C1 segment of cervical spinal cord (tissue), 14 donors: ENCODE measurements around the gene DARS1.
"Not testable (repeated sequence)": the region's sequence is repeated elsewhere in the genome, so short reads cannot be mapped to it uniquely, and the experiment has no call there.

Source experiments
- DNase-seq, 14 donors: peaks; one replicate each; lab custom pipeline; 2025; lab: John Stamatoyannopoulos, UW

DARS1 gene

DNA sequence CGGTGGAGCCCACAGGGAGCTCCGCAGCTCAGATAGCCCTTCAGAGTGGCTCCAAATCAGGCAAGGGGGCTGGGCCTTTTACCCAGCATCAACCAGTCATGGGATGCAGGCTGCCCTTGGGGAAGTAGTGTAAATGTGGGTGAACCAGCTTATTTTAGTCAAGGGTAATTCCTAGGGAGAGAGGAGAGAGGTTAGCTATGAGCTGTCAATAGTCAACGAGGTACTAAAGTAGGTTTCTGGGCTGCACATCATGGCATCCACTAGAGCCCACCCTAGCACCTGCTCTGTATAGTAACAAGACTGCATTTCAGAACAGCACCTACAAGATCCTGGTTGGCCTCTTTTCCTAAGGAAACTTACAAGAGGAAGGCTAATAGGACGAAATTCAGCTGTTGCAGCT is 99.7 kb downstream of the DARS1 start:
- no peak for DNase-seq

- no peak for DNase-seq
Observed at GRCh38 chr2:135882415-135882814, 103.0 kb downstream of the DARS1 start.

- DNase-seq, result not testable (repeated sequence)
Observed at GRCh38 chr2:135876770-135877169, 108.7 kb downstream of the DARS1 start.

DNA sequence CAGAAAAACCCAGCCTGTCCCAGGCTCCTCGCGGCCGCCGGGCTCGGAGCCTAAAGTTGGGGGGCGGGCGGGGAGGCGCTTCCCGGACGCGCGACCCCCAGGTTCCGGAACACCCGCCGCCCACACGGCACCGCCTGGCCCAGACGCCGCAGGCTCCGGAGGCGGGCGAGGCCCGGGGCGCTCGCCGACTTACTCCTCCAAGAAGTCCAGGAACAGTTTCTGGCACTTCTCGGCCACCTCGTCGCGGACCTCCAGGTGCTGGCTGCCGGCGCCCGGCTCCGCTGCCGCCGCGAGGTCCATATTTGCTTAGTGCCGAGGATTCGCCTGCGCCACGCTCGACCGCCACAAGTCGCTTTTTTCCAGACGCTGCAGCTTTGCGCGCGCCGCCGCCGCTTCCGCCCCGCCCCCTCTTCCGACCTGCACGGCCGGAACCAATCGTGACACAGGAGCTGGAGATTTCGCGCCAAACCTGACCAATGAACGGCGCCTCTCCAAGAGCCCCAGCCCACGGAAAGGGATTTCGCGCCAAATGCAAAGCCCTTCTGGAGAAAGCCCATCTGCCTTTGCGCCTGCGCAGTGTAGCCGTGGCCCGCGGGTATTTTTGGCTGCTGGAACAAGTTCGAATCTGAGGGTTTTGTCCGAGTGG is 109.2 kb downstream of the DARS1 start, which contains the start of gene MCM6:
Gene MCM6, minus strand, starts transcription at position 378 of the 646 bp plus-strand sequence. Its CDS starts 78 bp downstream, at position 300.
- DNase-seq, result peak; percentile 50 to 96 (median 88)

DNA sequence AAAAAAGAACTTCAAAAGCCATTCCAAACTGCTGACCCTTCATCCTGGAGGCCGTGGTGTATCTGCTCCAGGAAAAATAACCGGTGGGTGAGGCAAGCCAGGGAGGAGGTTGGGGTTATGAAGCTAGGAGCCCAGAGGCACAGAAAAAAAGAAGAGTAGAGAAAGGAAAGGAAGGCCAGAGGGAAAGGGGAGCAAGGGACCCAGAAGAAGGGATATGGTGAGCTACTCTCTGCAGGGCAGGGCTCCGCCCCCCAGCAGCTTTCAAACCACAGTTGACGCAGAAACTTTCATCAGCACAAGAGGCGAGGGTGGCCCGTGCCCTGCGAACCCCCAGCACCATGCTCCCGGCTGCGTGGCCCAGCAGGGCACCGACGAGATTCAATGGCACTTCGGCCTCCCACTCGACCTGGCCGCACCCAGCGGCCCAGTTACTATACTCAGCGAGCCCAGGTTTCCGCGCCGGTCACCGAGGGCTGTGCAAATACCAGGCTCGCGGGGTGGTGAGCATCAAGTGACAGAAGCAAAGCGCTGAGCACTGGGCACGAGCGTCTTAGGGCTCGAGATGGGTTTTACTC is 109.8 kb downstream of the DARS1 start:
- peak in 11 of 14 donors; percentile 5 to 65 (median 42) for DNase-seq

DNA sequence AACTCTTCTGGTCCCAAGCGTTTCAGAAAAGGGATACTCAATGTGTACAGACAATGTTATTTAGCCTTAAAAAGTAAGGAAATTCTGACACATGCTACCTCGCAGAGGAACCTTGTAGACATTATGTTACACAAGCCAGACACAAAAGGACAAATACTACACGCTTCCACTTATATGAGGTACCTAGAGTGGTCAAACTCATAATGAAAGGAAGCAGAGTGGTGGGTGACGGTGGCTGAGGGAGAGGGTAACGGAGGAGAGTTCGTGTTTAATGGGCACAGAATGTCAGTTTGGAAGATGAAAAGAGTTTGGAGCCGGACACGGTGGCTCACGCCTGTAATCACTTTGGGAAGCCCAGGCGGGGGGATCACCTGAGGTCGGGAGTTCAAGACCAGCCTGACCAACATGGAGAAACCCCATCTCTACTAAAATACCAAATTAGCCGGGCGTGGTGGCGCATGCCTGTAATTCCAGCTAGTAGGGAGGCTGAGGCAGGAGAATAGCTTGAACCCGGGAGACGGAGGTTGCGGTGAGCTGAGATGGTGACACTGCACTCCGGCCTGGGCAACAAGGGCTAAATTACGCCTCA is 110.6 kb downstream of the DARS1 start:
- no peak for DNase-seq

DNA sequence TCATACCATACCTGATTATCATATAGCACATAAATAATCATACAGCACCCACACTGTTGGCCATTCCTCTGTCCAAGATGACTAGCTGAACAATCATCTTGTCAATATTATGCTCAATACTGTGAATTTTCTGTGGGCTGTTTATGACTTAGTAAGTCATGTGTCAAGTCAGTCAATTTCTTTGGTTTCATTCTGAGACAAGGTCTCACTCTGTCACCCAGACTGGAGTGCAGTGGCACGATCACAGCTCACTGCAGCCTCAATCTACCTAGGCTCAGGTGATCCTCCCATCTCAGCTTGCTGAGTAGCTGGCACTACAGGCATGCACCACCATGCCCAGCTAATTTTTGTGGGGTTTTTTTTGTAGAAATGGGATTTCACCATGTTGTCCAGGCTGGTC is 114.9 kb downstream of the DARS1 start:
- no peak for DNase-seq

DNA sequence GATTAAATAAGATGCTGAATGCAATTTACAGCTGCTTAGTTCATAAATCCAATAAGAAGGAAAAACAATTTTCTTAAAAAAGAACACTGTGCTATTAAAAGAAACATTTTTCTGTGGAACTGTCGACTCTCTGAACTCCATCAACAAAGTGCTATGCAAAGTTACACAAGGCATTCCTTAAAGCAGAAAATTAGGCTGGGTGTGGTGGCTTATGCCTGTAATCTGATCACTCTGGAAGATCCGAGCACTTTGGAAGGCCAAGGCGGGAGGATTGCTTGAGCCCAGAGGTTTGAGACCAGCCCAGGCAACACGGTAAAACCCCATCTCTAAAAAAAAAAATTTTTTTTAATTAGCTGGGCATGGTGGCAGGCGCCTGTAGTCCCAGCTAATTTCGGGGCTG is 122.2 kb downstream of the DARS1 start:
- no peak for DNase-seq

DNA sequence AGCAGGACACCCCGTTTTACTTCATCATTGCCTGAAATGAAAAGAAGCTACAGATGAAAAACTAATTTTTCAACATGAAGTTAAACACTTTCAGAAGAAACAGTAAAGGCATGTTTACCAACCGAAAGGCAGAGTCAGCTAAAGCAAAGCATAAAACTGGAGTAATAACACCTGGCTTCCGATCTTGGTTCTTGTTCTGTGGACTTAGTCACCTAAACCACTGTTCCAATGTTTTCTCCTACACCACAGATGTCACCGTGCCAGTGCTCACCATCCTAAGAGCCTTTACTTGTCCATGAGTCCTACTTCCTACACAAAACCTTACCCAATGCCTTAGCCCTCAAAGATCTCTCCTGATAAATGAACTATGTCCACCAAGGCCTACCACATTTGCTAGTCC is 122.7 kb downstream of the DARS1 start:
- DNase-seq, result no peak
